Ishikawa (cell line): ENCODE data around the gene GRID1.

Experiments
- EGR1 ChIP-seq: IDR thresholded peaks from 2 replicates; pipeline ENCODE4 v1.6.1; 2012
- EP300 ChIP-seq: IDR thresholded peaks from 2 replicates; pipeline ENCODE4 v1.6.1; 2012; ENCODE audit warnings: borderline replicate concordance
- RAD21 ChIP-seq: IDR thresholded peaks from 2 replicates; pipeline ENCODE4 v1.6.1; 2012; ENCODE audit warnings: low read depth
- TAF1 ChIP-seq: IDR thresholded peaks from 2 replicates; pipeline ENCODE4 v1.6.1; 2012; ENCODE audit warnings: low read depth, mild to moderate bottlenecking
- TEAD4 ChIP-seq: IDR thresholded peaks from 2 replicates; pipeline ENCODE4 v1.6.1; 2012
- ZBTB7A ChIP-seq: IDR thresholded peaks from 2 replicates; pipeline ENCODE4 v1.6.1; 2012; ENCODE audit warnings: low read depth
- TF ChIP-seq, protein P1 (sequence below): IDR thresholded peaks from 2 replicates; pipeline ENCODE4 v1.6.1; 2012
- TF ChIP-seq, protein P2 (sequence below): IDR thresholded peaks from 2 replicates; pipeline ENCODE4 v1.6.1; 2012; ENCODE audit warnings: low read depth, mild to moderate bottlenecking
- TF ChIP-seq, protein P3 (sequence below): IDR thresholded peaks from 2 replicates; pipeline ENCODE4 v1.6.1; 2012

DNA sequence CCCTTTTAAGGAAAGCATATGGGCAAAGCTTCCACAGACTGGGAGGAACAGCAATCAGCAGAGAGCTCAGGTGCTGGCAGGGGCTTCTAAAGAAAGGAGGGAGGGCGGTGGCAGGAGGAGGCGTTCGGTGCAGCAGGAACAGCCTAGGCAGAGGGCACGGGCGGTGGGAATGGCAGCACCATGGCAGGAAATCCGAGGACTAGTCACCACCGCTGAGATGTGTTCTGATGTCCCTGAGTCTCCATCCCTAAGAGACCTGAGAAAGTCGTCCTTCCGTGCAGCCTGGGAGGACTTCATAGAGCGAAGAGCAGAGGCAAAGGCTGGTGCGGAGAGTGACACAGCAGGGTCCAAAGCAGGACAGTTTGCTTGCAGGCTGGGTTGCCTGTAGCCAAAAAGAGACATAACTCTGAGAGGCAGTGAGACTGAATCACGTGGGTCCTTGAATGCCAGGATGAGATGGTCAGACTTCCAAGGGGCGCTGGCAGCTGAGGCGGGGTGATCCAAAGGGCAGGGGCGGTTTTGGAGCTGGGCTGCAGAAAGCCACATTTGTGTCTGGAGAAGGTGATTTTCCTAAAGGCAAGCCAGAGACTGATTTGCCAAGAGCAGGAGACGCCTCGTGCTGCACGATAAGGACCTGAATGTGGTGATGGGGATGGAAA is 35.8 kb upstream of the GRID1 start:
- TF ChIP-seq RAD21: no peak
- TF ChIP-seq, protein P1, sequence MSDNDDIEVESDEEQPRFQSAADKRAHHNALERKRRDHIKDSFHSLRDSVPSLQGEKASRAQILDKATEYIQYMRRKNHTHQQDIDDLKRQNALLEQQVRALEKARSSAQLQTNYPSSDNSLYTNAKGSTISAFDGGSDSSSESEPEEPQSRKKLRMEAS: no peak
- TF ChIP-seq TEAD4: no peak
- TF ChIP-seq, protein P2, sequence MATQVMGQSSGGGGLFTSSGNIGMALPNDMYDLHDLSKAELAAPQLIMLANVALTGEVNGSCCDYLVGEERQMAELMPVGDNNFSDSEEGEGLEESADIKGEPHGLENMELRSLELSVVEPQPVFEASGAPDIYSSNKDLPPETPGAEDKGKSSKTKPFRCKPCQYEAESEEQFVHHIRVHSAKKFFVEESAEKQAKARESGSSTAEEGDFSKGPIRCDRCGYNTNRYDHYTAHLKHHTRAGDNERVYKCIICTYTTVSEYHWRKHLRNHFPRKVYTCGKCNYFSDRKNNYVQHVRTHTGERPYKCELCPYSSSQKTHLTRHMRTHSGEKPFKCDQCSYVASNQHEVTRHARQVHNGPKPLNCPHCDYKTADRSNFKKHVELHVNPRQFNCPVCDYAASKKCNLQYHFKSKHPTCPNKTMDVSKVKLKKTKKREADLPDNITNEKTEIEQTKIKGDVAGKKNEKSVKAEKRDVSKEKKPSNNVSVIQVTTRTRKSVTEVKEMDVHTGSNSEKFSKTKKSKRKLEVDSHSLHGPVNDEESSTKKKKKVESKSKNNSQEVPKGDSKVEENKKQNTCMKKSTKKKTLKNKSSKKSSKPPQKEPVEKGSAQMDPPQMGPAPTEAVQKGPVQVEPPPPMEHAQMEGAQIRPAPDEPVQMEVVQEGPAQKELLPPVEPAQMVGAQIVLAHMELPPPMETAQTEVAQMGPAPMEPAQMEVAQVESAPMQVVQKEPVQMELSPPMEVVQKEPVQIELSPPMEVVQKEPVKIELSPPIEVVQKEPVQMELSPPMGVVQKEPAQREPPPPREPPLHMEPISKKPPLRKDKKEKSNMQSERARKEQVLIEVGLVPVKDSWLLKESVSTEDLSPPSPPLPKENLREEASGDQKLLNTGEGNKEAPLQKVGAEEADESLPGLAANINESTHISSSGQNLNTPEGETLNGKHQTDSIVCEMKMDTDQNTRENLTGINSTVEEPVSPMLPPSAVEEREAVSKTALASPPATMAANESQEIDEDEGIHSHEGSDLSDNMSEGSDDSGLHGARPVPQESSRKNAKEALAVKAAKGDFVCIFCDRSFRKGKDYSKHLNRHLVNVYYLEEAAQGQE: no peak
- TF ChIP-seq EP300: no peak
- TF ChIP-seq, protein P3, sequence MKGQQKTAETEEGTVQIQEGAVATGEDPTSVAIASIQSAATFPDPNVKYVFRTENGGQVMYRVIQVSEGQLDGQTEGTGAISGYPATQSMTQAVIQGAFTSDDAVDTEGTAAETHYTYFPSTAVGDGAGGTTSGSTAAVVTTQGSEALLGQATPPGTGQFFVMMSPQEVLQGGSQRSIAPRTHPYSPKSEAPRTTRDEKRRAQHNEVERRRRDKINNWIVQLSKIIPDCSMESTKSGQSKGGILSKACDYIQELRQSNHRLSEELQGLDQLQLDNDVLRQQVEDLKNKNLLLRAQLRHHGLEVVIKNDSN: no peak; the same call in 1 of the 2 replicates
- no peak for TF ChIP-seq TAF1
- no peak for TF ChIP-seq EGR1
- TF ChIP-seq ZBTB7A: no peak
